GM12872 (cell line): Measurements from ENCODE around the gene WDR43.

Experiments used
- CTCF ChIP-seq: IDR thresholded peaks from 3 replicates; pipeline ENCODE4 v1.5.1; 2011; ENCODE audit warnings: low read depth, mild to moderate bottlenecking, low read length, moderate library complexity; ENCODE audit not compliant: insufficient read depth

Gene WDR43

GRCh38 chr2:28978606-28979005 is 84.1 kb downstream of the WDR43 start:
- 0 out of 3 replicates have a peak, but pooled peaks have one; percentile 1 for TF ChIP-seq CTCF

DNA sequence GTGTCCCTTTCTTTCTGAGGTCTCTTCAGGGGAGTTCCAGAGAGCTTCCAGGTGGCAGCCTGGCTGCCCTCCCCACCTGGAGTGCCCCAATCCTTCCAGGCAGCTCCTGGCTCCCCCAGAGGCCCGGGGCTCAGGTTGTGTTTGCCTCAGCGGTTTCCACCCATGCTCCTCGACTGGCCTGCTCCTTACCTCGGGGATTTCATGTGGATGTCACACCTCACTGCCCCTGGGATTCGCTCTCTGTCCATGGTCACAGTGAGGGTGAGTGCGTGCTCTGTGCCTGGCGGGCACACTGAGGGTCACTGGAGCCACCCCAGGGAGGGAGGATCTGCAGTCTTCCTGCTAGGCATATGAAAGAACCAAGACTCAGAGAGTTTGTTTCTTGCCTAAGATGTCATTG is 84.6 kb downstream of the WDR43 start:
- no peak for TF ChIP-seq CTCF

GRCh38 chr2:28979576-28980366 is 85.3 kb downstream of the WDR43 start:
- TF ChIP-seq CTCF, result no peak

DNA sequence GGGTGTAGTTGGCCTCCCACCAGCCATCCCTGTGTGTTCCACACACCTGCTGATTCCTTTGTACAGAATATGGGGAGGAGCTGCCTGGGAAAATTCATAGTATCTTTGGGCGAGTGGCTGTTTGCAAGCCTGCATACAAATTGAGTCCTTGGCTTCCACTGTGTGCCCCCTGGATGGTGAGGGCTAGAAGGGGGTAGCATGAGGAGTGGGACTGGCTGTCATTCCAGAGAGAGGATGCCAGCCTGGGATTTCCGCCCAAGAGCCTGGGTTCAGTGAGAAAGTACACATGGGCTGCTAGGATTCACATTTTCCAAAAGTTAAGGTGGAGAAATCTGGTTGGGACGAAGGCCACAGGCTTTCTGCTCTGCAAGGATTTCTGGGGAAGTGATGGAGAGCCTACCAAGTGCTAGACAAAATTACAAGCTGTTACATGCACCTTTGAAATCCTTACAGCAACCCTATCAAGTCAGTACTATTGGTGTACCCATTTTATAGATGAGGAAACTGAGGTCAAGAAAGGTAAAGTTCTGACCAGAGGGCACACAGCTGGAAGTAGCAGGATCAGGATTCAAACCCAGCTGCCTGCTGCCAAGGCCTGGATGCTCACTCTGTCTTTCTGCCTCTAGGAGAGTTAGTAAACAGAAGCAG is 86.0 kb downstream of the WDR43 start:
- TF ChIP-seq CTCF, result no peak

- no peak for TF ChIP-seq CTCF
Observed at GRCh38 chr2:28981016-28981441, 86.6 kb downstream of the WDR43 start, which contains the start of gene TOGARAM2. Gene TOGARAM2, plus strand, starts transcription at chr2:28981298. Its CDS starts 13,537 bp downstream, at chr2:28994835.

GRCh38 chr2:28981620-28982376 is 87.3 kb downstream of the WDR43 start:
- TF ChIP-seq CTCF, result no peak

GRCh38 chr2:28982381-28982950 is 88.0 kb downstream of the WDR43 start:
- no peak for TF ChIP-seq CTCF
